Measurements from ENCODE around the gene INO80D.
"Not testable (repeated sequence)": the region's sequence is repeated elsewhere in the genome, so short reads cannot be mapped to it uniquely, and the experiment has no call there.

The INO80D gene

GRCh38 chr2:206028101-206028500 lies 57.9 kb downstream of the INO80D start:
- no peak for DNase-seq (ENCODE audit: low spot score)
- Histone ChIP-seq H3K27ac (no peak overlapping the region), H3K4me3 (no peak overlapping the region)
- TF ChIP-seq CTCF (IDR thresholded peaks at IDR 0.05), result no peak

GRCh38 chr2:206023183-206023582 lies 62.8 kb downstream of the INO80D start:
- H3K4me3 ChIP-seq, result no peak overlapping the region
- no peak for TF ChIP-seq CTCF (IDR thresholded peaks at IDR 0.05)
- no peak overlapping the region for H3K27ac ChIP-seq
- no peak for DNase-seq (ENCODE audit: low spot score)

- no peak for TF ChIP-seq CTCF (IDR thresholded peaks at IDR 0.05)
- no peak for DNase-seq (ENCODE audit: low spot score)
Observed at GRCh38 chr2:206020171-206020570, 65.8 kb downstream of the INO80D start.

GRCh38 chr2:206015746-206016145 lies 70.2 kb downstream of the INO80D start:
- H3K27ac ChIP-seq; DNase-seq (ENCODE audit: low spot score); H3K4me3 ChIP-seq: not testable (repeated sequence)

More at GRCh38 chr2:206020171-206020570, 65.8 kb downstream of the INO80D start:
- Histone ChIP-seq H3K4me3 (no peak overlapping the region), H3K27ac (no peak overlapping the region)

- H3K4me3 ChIP-seq, result no peak overlapping the region
- no peak for DNase-seq (ENCODE audit: low spot score)
- no peak overlapping the region for H3K27ac ChIP-seq
- no peak for TF ChIP-seq CTCF (IDR thresholded peaks at IDR 0.05)
Observed at GRCh38 chr2:206011795-206012194, 74.2 kb downstream of the INO80D start.

GRCh38 chr2:206011018-206011614 lies 74.9 kb downstream of the INO80D start:
- Histone ChIP-seq H3K27ac (no peak overlapping the region), H3K4me3 (no peak overlapping the region)
- DNase-seq (ENCODE audit: low spot score), result no peak
- no peak for TF ChIP-seq CTCF (IDR thresholded peaks at IDR 0.05)

GRCh38 chr2:206004004-206004693 lies 81.8 kb downstream of the INO80D start:
- H3K27ac ChIP-seq, result no peak overlapping the region
- DNase-seq (ENCODE audit: low spot score), result no peak
- no peak for TF ChIP-seq CTCF (IDR thresholded peaks at IDR 0.05)
- H3K4me3 ChIP-seq, result no peak overlapping the region

Measured in coronary artery (tissue), 2 donors.